HG03565 (cell line): ENCODE measurements around the gene FRMD5.

Source experiments
- ATAC-seq: cut with Tn5 transposase; IDR thresholded peaks from one replicate; pipeline ENCODE4 v1.9.1; 2021; ENCODE audit warnings: mild to moderate bottlenecking, moderate library complexity; ENCODE audit not compliant: unreplicated experiment

FRMD5 gene

GRCh38 chr15:43931790-43932435 lies 263.2 kb downstream of the FRMD5 start:
- ATAC-seq = no peak

GRCh38 chr15:43931119-43931518 lies 264.0 kb downstream of the FRMD5 start:
- ATAC-seq = no peak

- no peak for ATAC-seq
Measured at GRCh38 chr15:43930556-43930955, 264.5 kb downstream of the FRMD5 start.

- no peak for ATAC-seq
Measured at GRCh38 chr15:43930079-43930478, 265.0 kb downstream of the FRMD5 start.

GRCh38 chr15:43928152-43928551 lies 266.9 kb downstream of the FRMD5 start:
- ATAC-seq = no peak

- ATAC-seq = no peak
Measured at GRCh38 chr15:43927203-43927602, 267.9 kb downstream of the FRMD5 start.

- ATAC-seq = no peak
Measured at GRCh38 chr15:43923553-43923952, 271.5 kb downstream of the FRMD5 start.

- no peak for ATAC-seq
Measured at GRCh38 chr15:43922021-43922420, 273.1 kb downstream of the FRMD5 start.

- ATAC-seq = no peak
Measured at GRCh38 chr15:43920815-43921214, 274.3 kb downstream of the FRMD5 start.

GRCh38 chr15:43920254-43920600 lies 274.8 kb downstream of the FRMD5 start:
- no peak for ATAC-seq

GRCh38 chr15:43919540-43920253 lies 275.4 kb downstream of the FRMD5 start:
- ATAC-seq = no peak

- ATAC-seq = no peak
Measured at GRCh38 chr15:43918717-43919116, 276.4 kb downstream of the FRMD5 start.

GRCh38 chr15:43916326-43916660 lies 278.8 kb downstream of the FRMD5 start:
- ATAC-seq = no peak

GRCh38 chr15:43915631-43916325 lies 279.3 kb downstream of the FRMD5 start:
- no peak for ATAC-seq

GRCh38 chr15:43913941-43914340 lies 281.1 kb downstream of the FRMD5 start:
- ATAC-seq = no peak

GRCh38 chr15:43913026-43913780 lies 281.9 kb downstream of the FRMD5 start:
- no peak for ATAC-seq

- ATAC-seq = no peak
Measured at GRCh38 chr15:43912208-43912607, 282.9 kb downstream of the FRMD5 start.

- no peak for ATAC-seq
Measured at GRCh38 chr15:43911235-43911781, 283.8 kb downstream of the FRMD5 start.

- no peak for ATAC-seq
Measured at GRCh38 chr15:43908516-43909050, 286.5 kb downstream of the FRMD5 start.

GRCh38 chr15:43905755-43906154 lies 289.3 kb downstream of the FRMD5 start:
- ATAC-seq = no peak

- ATAC-seq = no peak
Measured at GRCh38 chr15:43903864-43904290, 291.2 kb downstream of the FRMD5 start.
